ENCODE measurements around the gene AOPEP. TPM values are rescaled to one million over a fixed set of nuclear protein-coding genes. Genes with fewer than 3 reads are reported as not detected.

The AOPEP gene
- total and polyA plus RNA-seq, 3 donors from 2014 or later: 31.4 to 95.0 (median 80.4) TPM

- no peak for DNase-seq
- no peaks in the 10 kb centered on the region for H3K36me3 ChIP-seq (ENCODE audit: low read depth, missing control alignments)
- WGBS, 2 donors: 91 to 93% methylated on average over 4 of the region's 4 CpGs
Measured at GRCh38 chr9:94852373-94852772, 125.9 kb downstream of the AOPEP start.

GRCh38 chr9:94853887-94854286 is 127.4 kb downstream of the AOPEP start:
- Histone ChIP-seq H3K36me3 (ENCODE audit: low read depth, missing control alignments) (no peaks in the 10 kb centered on the region), H3K27ac (no peak overlapping the region), H3K4me1 (no peaks in the 10 kb centered on the region), H3K9me3 (no peaks in the 10 kb centered on the region), H3K27me3 (no peaks in the 10 kb centered on the region), H3K4me3 (no peak overlapping the region)
- intact Hi-C loops (cut with DNase I; ENCODE audit: low total_unique reads): no loop called here
- no peak for DNase-seq
- WGBS, 2 donors: 91 to 92% methylated on average over 3 of the region's 3 CpGs
- TF ChIP-seq POLR2A (IDR thresholded peaks at IDR 0.05): no peak
- no peak for TF ChIP-seq CTCF (IDR thresholded peaks at IDR 0.05)

More at GRCh38 chr9:94852373-94852772, 125.9 kb downstream of the AOPEP start:
- Histone ChIP-seq H3K27ac (no peak overlapping the region), H3K4me3 (no peak overlapping the region), H3K27me3 (no peaks in the 10 kb centered on the region), H3K9me3 (no peaks in the 10 kb centered on the region), H3K4me1 (no peaks in the 10 kb centered on the region)
- TF ChIP-seq CTCF (IDR thresholded peaks at IDR 0.05): no peak
- no peak for TF ChIP-seq POLR2A (IDR thresholded peaks at IDR 0.05)
- intact Hi-C loops (cut with DNase I; ENCODE audit: low total_unique reads): no loop called here

- Histone ChIP-seq H3K4me3 (no peak overlapping the region), H3K4me1 (no peaks in the 10 kb centered on the region), H3K27ac (no peak overlapping the region), H3K36me3 (ENCODE audit: low read depth, missing control alignments) (no peaks in the 10 kb centered on the region), H3K27me3 (no peaks in the 10 kb centered on the region), H3K9me3 (no peaks in the 10 kb centered on the region)
- intact Hi-C loops (cut with DNase I; ENCODE audit: low total_unique reads): no loop called here
- no peak for TF ChIP-seq CTCF (IDR thresholded peaks at IDR 0.05)
- no peak for TF ChIP-seq POLR2A (IDR thresholded peaks at IDR 0.05)
- DNase-seq: no peak
- 99% methylated on average over 5 of the region's 5 CpGs for WGBS, 2 donors
Measured at GRCh38 chr9:94855903-94856302, 129.4 kb downstream of the AOPEP start.

- Histone ChIP-seq H3K27me3 (no peaks in the 10 kb centered on the region), H3K27ac (no peak overlapping the region), H3K36me3 (ENCODE audit: low read depth, missing control alignments) (no peaks in the 10 kb centered on the region), H3K4me3 (no peak overlapping the region), H3K9me3 (no peaks in the 10 kb centered on the region), H3K4me1 (no peaks in the 10 kb centered on the region)
- WGBS, 2 donors: 96 to 98% methylated on average over 8 of the region's 8 CpGs
- no peak for TF ChIP-seq CTCF (IDR thresholded peaks at IDR 0.05)
- no peak for TF ChIP-seq POLR2A (IDR thresholded peaks at IDR 0.05)
- DNase-seq: no peak
- intact Hi-C loops (cut with DNase I; ENCODE audit: low total_unique reads): no loop called here
Measured at GRCh38 chr9:94857791-94858190, 131.3 kb downstream of the AOPEP start.

GRCh38 chr9:94859226-94859625 is 132.7 kb downstream of the AOPEP start:
- H3K27me3 ChIP-seq: no peaks in the 10 kb centered on the region
- no peak for DNase-seq
- H3K36me3 ChIP-seq (ENCODE audit: low read depth, missing control alignments): no peaks in the 10 kb centered on the region
- H3K9me3 ChIP-seq: no peaks in the 10 kb centered on the region
- TF ChIP-seq POLR2A (IDR thresholded peaks at IDR 0.05): no peak
- no peak for TF ChIP-seq CTCF (IDR thresholded peaks at IDR 0.05)
- no peak overlapping the region for H3K4me3 ChIP-seq
- no peak overlapping the region for H3K27ac ChIP-seq
- WGBS, 2 donors: 52 to 81% methylated on average over 2 of the region's 2 CpGs
- intact Hi-C loops (cut with DNase I; ENCODE audit: low total_unique reads): no loop called here
- H3K4me1 ChIP-seq: no peaks in the 10 kb centered on the region

All from testis (tissue), 3 donors.